HEK293 (cell line): ENCODE measurements around the gene NFXL1.

Source experiments
- CTCF ChIA-PET: fragments of 350-600 bp; formaldehyde crosslinking; extraction: SDS; loops from one replicate; lab custom pipeline; 2021; ENCODE audit warnings: antibody characterized with exemption; lab: Yijun Ruan, JAX
- POLR2A ChIA-PET: fragments of 300-600 bp; formaldehyde crosslinking; extraction: SDS; loops from one replicate; lab custom pipeline; 2020; ENCODE audit warnings: antibody characterized with exemption, inconsistent platforms; lab: Yijun Ruan, JAX
- H3K27ac ChIP-seq: fragments of 200-500 bp; sonication (Bioruptor generic); 2 replicates; pipeline ENCODE4 v1.5.1; 2014; ENCODE audit warnings: low read depth, low read length, control low read depth, inconsistent platforms; ENCODE audit errors: extremely low read depth
- H3K36me3 ChIP-seq, 2 experiments: fragments of 200-500 bp in 1 of 2; sonication (Bioruptor generic) in 1 of 2; 1 replicate in 1 of 2; 2 replicates in 1 of 2; pipeline ENCODE4 v1.5.1; 2014 to 2017; ENCODE audit warnings: inconsistent platforms in 2 of 2, low read length in 2 of 2; ENCODE audit not compliant: control insufficient read depth in 2 of 2, insufficient read depth in 1 of 2
- H3K4me1 ChIP-seq: fragments of 200-500 bp; sonication (Bioruptor generic); 2 replicates; pipeline ENCODE4 v1.5.1; 2014; ENCODE audit warnings: mild to moderate bottlenecking, low read length, inconsistent platforms; ENCODE audit not compliant: control insufficient read depth, insufficient read depth
- H3K4me3 ChIP-seq: 2 replicates; pipeline ENCODE4 v1.5.1; 2011; ENCODE audit warnings: low read depth, mild to moderate bottlenecking, control low read depth, low read length, moderate library complexity
- H3K9me3 ChIP-seq: fragments of 200-500 bp; sonication (Bioruptor generic); 2 replicates; pipeline ENCODE4 v1.5.1; 2014; ENCODE audit warnings: low read depth, low read length, inconsistent platforms; ENCODE audit not compliant: control insufficient read depth, insufficient read depth
- GLIS1 ChIP-seq: fragments of 450-650 bp; formaldehyde crosslinking; IDR thresholded peaks from 2 replicates; pipeline ENCODE4 v1.5.1; 2016; ENCODE audit warnings: missing biosample characterization, missing genetic modification characterization
- YY1 ChIP-seq: fragments of 450-650 bp; formaldehyde crosslinking; IDR thresholded peaks from 2 replicates; pipeline ENCODE4 v1.5.1; 2018; ENCODE audit warnings: missing biosample characterization, missing genetic modification characterization
- ZBTB6 ChIP-seq: fragments of 450-650 bp; formaldehyde crosslinking; IDR thresholded peaks from 2 replicates; pipeline ENCODE4 v1.5.1; 2017; ENCODE audit warnings: missing biosample characterization, missing genetic modification characterization
- ZNF112 ChIP-seq: fragments of 450-650 bp; formaldehyde crosslinking; IDR thresholded peaks from 2 replicates; pipeline ENCODE4 v1.5.0; 2017; ENCODE audit warnings: missing biosample characterization, missing genetic modification characterization
- ZNF133 ChIP-seq: fragments of 450-650 bp; formaldehyde crosslinking; IDR thresholded peaks from 2 replicates; pipeline ENCODE4 v1.5.1; 2016; ENCODE audit warnings: missing biosample characterization, missing genetic modification characterization
- ZNF202 ChIP-seq: fragments of 450-650 bp; formaldehyde crosslinking; IDR thresholded peaks from 2 replicates; pipeline ENCODE4 v1.5.1; 2016; ENCODE audit warnings: missing biosample characterization, missing genetic modification characterization, borderline replicate concordance
- ZNF350 ChIP-seq: fragments of 450-650 bp; formaldehyde crosslinking; IDR thresholded peaks from 2 replicates; pipeline ENCODE4 v1.5.0; 2017; ENCODE audit warnings: missing biosample characterization, mild to moderate bottlenecking, missing genetic modification characterization
- ZNF398 ChIP-seq: fragments of 450-650 bp; formaldehyde crosslinking; IDR thresholded peaks from 2 replicates; pipeline ENCODE4 v1.5.1; 2017; ENCODE audit warnings: missing biosample characterization, missing genetic modification characterization
- ZNF518A ChIP-seq: fragments of 450-650 bp; formaldehyde crosslinking; conservative IDR thresholded peaks from 2 replicates; pipeline ENCODE4 v1.5.1; 2016; ENCODE audit warnings: low read depth, missing biosample characterization, missing genetic modification characterization
- ZNF549 ChIP-seq: fragments of 450-650 bp; IDR thresholded peaks from 2 replicates; pipeline ENCODE4 v1.5.1; 2018; ENCODE audit warnings: missing biosample characterization, missing genetic modification characterization, mild to moderate bottlenecking, inconsistent platforms, moderate library complexity
- ZNF624 ChIP-seq: fragments of 450-650 bp; formaldehyde crosslinking; IDR thresholded peaks from 2 replicates; pipeline ENCODE4 v1.5.1; 2017; ENCODE audit warnings: missing biosample characterization, missing genetic modification characterization
- ZNF629 ChIP-seq: fragments of 450-650 bp; formaldehyde crosslinking; IDR thresholded peaks from 2 replicates; pipeline ENCODE4 v1.5.1; 2017; ENCODE audit warnings: missing biosample characterization, missing genetic modification characterization
- ZNF658 ChIP-seq: fragments of 450-650 bp; formaldehyde crosslinking; IDR thresholded peaks from 2 replicates; pipeline ENCODE4; 2016; ENCODE audit warnings: missing biosample characterization, missing genetic modification characterization
- ZNF747 ChIP-seq: fragments of 450-650 bp; formaldehyde crosslinking; IDR thresholded peaks from 2 replicates; pipeline ENCODE4 v1.5.1; 2016; ENCODE audit warnings: missing biosample characterization, missing genetic modification characterization
- ZNF777 ChIP-seq: fragments of 450-650 bp; formaldehyde crosslinking; IDR thresholded peaks from 2 replicates; pipeline ENCODE4 v1.5.1; 2017; ENCODE audit warnings: missing biosample characterization, missing genetic modification characterization, borderline replicate concordance

NFXL1 gene

GRCh38 chr4:47852136-47852535 is 62.2 kb downstream of the NFXL1 start:
- Histone ChIP-seq H3K4me3 (no peak overlapping the region), H3K4me1 (no peaks in the 10 kb centered on the region)
- POLR2A ChIA-PET: interaction anchor here (0.5 kb wide), 1 partner anchor 10 kb away, joined by 3 read pairs; no protein-coding TSS in a partner anchor
- TF ChIP-seq ZNF777 (tag by site-specific recombination) (no peak), ZBTB6 (tag by site-specific recombination) (no peak), ZNF549 (tag by site-specific recombination) (no peak), ZNF624 (tag by site-specific recombination) (no peak), ZNF518A (no peak), ZNF629 (no peak), GLIS1 (tag by site-specific recombination) (no peak), YY1 (tag by site-specific recombination) (no peak), ZNF658 (tag by site-specific recombination) (no peak)
- TF ChIP-seq, all 188 proteins: peak for 0
- no peaks in the 10 kb centered on the region for H3K9me3 ChIP-seq
- H3K27ac ChIP-seq: no peak overlapping the region
- H3K36me3 ChIP-seq: peaks cover 3 to 54% of the 10 kb centered on the region in 2 experiments; a peak in 1 of 3 replicates
- CTCF ChIA-PET: no interaction called here

- Histone ChIP-seq H3K9me3 (no peaks in the 10 kb centered on the region), H3K27ac (no peak overlapping the region), H3K4me1 (no peaks in the 10 kb centered on the region), H3K4me3 (no peak overlapping the region), H3K36me3 (peaks cover 3 to 51% of the 10 kb centered on the region in 2 experiments; a peak in 2 of 3 replicates)
- CTCF ChIA-PET: no interaction called here
- POLR2A ChIA-PET: no interaction called here
- TF ChIP-seq ZNF112 (tag by site-specific recombination) (no peak), ZNF133 (no peak), ZNF350 (tag by site-specific recombination) (no peak), ZNF747 (no peak)
These were observed 64.9 kb downstream of the NFXL1 start for GRCh38 chr4:47849466-47849865.

GRCh38 chr4:47848041-47848440 is 66.3 kb downstream of the NFXL1 start:
- Histone ChIP-seq H3K9me3 (no peaks in the 10 kb centered on the region), H3K4me3 (no peak overlapping the region), H3K36me3 (peaks cover 3 to 52% of the 10 kb centered on the region in 2 experiments; a peak in 2 of 3 replicates), H3K27ac (no peak overlapping the region), H3K4me1 (no peaks in the 10 kb centered on the region)
- TF ChIP-seq ZNF398 (tag by site-specific recombination): no peak
- TF ChIP-seq ZNF202 (tag by site-specific recombination): no peak
- POLR2A ChIA-PET: no interaction called here
- CTCF ChIA-PET: interaction anchor here (0.7 to 1.1 kb wide), 2 partner anchors 11 to 41 kb away, joined by 3 read pairs; no protein-coding TSS in a partner anchor
